Activated CD8-positive, alpha-beta memory T cell treated with anti-CD3 and anti-CD28 coated beads, Interleukin-2, amount 50 U/mL, for 1 hour (primary cell): ENCODE data around the gene GADD45G.
A peak's percentile ranks its signal among the peaks of the same experiment; 100 is the strongest.

Source experiments
- DNase-seq: peaks from one replicate; pipeline ENCODE4 v3.0.0-alpha.2; 2020; ENCODE audit errors: extremely low read depth

Gene GADD45G

GRCh38 chr9:89592963-89593726 is 11.7 kb upstream of the GADD45G start:
- DNase-seq: no peak

GRCh38 chr9:89593727-89594427 is 10.9 kb upstream of the GADD45G start:
- no peak for DNase-seq

- no peak for DNase-seq
Observed at GRCh38 chr9:89594811-89595550, 9.8 kb upstream of the GADD45G start.

GRCh38 chr9:89595646-89596045 is 9.2 kb upstream of the GADD45G start:
- DNase-seq: no peak

- no peak for DNase-seq
Observed at GRCh38 chr9:89596937-89597555, 7.8 kb upstream of the GADD45G start.

GRCh38 chr9:89597711-89598362 is 7.0 kb upstream of the GADD45G start:
- DNase-seq: no peak

GRCh38 chr9:89598363-89598713 is 6.5 kb upstream of the GADD45G start:
- no peak for DNase-seq

GRCh38 chr9:89598926-89599325 is 5.9 kb upstream of the GADD45G start:
- no peak for DNase-seq

- no peak for DNase-seq
Observed at GRCh38 chr9:89600831-89601230, 4.0 kb upstream of the GADD45G start.

GRCh38 chr9:89601306-89601705 is 3.5 kb upstream of the GADD45G start:
- no peak for DNase-seq

GRCh38 chr9:89601856-89602562 is 2.8 kb upstream of the GADD45G start:
- no peak for DNase-seq

GRCh38 chr9:89602978-89603766 is 1.6 kb upstream of the GADD45G start:
- peak; percentile 57 for DNase-seq

GRCh38 chr9:89603767-89604665 is 796 bp upstream of the GADD45G start:
- no peak for DNase-seq

GRCh38 chr9:89605465-89606048 is 745 bp downstream of the GADD45G start:
- DNase-seq: no peak

- no peak for DNase-seq
Observed at GRCh38 chr9:89606049-89606623, 1.3 kb downstream of the GADD45G start.

GRCh38 chr9:89606624-89607311 is 2.0 kb downstream of the GADD45G start:
- DNase-seq: no peak

GRCh38 chr9:89608641-89609335 is 4.0 kb downstream of the GADD45G start:
- DNase-seq: no peak
